Activated CD8-positive, alpha-beta memory T cell treated with anti-CD3 and anti-CD28 coated beads, Interleukin-2, amount 50 U/mL, for 24 hours (primary cell): ENCODE data around the gene CLBA1.

Experiments
- DNase-seq: peaks from one replicate; pipeline ENCODE4 v3.0.0-alpha.2; 2020; ENCODE audit errors: extremely low read depth

The CLBA1 gene

DNA sequence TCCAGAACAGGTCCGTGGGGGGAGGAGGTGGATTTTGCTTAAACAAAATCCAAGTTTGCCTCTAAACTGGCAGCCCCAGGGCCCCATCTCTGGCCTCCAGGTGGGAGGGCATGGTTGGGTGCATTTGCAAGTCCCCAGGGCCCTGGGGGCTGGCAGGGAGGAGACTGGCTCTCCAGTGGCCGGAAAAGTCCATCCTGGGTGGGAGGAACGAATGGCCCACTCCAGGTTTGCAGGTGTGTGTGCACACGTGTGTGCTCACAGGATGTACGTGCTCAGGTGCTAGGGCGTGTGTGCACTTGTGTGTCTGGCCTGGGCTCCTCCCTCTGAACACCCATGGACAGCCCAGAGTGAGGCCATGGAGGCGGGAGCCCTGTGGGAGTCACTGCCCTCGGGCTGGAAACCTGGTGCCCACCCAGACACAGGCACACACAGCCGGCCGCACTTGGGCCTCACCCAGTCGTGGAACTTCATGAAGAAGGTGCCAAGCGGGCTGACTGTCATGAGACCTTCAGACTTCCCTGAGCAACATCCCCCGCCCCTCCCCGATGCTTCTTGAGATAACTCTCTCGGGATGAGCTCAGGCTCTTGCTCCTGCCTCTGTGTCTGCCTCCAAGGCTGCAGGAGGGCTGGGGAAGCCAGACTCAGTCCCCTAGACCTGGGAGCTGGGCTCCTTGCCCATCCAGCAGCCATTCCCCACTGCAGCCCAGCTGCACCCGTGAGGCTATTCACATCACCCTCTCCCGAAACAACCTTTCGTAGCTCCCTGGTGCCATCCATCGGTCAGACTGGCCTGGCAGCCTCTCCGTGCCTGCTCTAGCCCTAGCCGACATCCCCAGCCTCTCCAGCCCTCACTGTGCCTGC, 16.8 kb upstream of the CLBA1 start:
- no peak for DNase-seq

- no peak for DNase-seq
These were observed 15.8 kb upstream of the CLBA1 start for GRCh38 chr14:104969741-104970230.

DNA sequence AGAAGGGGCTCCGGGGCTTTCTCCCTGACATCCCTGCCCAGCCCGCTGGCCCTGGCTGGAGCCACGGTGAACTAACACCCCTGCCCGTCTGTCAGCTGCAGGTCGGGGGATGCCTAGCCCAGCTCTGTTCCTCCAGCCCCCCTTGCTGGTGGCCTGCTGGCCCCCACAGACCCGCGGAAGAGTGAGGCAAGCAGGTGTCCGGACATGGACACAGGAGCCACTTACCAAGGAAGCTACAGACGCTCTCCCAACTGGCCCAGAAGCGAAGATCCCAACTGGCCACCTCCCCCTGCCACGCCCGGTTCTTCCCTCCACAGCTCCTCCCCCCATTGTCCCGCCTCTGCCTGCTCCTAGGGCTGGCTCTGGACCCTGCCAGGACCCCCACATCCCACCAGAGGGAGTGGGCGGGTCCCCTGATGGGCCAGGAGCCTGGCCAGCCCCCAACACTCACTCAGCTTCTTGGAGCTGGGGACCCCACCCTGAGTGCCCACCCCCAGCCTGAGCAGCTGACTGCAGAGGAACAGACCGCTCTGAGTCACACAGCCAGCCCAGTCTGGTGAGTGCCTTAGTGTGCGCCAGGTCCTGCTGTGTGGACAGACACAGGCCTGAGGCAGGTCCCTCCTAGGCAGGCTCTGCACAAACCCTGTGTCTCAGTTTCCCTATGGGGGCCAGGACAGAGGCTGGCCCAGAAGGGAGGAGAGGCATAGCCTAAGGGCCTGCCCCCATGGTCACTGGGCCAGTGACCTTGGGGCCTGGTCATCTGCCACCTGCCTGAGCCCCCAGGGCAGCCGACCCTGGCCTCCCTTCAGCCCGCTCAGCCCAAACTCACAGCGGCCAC, 15.1 kb upstream of the CLBA1 start:
- no peak for DNase-seq

DNA sequence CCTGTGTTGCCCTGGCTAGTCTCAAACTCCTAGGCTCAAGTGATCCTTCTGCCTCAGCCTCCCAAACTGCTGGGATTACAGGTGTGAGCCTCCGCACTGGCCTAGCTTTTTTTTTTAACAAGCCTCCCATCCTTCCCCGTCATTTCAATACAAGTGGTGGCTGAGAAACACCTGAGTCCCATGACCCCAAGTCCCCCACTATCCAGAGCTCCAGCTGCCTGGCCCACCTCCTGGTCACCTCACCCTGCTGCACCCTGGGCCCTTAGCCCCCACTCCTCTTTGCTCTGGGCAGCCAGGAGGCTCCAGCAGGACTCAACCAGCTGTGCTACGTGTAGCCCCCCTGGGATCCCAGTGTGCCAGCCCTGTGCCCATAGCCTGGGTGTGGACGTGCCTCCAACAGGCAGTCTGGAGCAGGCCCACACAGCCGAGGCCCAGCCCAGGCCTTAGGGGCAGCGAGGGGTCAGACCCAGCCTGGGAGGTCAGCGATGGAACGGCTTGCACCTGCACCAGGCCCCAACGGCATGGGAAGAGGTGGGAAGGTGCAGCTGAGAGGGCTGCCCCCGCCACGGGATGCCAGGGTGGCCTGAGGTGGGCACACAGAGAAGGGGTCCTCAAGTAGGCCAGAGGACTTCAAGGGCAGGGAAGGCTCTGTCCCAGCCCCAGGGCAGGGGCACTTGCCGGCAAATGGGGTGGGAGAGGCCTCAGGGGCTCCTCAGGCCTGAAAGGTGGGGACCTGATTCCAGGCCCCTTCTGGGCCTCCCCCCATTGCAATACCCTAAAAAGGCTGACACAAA, 13.9 kb upstream of the CLBA1 start:
- no peak for DNase-seq

- DNase-seq = no peak
These were observed 13.1 kb upstream of the CLBA1 start for GRCh38 chr14:104972301-104973134.

DNA sequence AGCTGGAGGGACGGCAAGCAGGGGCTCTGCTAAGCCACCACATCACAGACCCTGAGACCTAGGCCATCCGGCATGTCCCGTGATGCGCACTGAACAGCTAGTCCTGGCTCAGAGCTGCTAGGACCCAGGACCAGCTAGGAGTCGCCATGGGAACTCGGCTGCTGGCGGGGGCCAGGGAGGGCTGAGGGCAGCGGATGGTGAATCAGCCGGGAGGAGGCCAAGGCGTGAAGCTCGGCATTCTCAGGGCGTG, 12.5 kb upstream of the CLBA1 start:
- no peak for DNase-seq

DNA sequence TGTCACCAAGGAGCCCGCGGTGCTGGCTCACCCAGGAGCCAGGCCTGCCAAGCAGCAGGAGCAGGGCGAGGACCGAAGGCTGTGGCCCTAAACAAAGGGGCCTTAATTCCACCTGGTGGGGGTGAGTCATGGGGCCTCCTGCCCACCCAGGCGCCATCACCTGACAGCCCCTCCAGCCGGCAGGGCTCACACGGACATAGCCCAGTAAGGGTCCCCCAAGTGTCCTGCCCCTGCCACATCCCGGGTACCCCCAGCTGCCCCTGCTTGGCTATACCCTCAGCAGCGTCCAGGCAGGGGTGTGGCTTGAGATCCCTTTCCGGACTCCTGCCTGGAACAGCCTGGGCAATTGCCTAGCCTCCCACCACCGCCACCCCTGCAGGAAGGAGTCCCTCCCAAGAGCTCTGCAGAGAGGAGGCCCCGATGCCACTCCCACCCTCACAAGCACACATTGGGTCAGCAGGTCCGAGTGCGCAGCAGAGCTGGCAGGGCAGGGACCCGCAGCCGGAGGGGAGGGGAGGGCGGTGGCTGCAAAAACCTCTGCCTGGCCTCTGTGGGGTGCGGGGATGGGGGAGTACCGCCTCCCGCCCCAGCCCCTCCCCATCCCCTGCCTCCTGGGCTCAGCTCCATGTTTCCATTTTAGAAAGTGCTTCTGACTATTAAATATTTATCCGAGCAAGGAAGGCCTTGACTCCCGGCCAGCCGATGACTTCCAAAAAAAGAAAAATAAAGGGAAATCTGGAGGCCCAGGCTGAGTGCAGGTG, 12.0 kb upstream of the CLBA1 start:
- no peak for DNase-seq

DNA sequence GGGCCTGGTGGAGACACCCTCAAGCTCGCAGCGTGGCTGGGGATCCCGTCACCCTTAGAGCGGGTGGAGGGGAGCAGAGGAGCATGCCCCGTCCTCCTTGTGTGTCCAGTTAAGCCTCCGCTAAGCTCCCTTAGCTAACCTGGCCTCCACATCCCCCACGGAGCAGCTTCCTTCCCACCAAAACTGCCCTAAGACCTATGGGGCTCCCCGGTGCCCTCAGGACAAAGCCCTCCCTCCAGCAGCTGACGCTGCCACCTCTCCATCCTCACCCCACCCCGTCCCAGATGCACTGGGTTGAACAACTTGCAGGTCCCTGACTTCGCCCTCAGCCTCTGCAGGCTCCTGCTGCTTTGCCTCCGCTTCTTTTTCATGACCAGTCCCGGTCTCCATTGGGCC, 11.4 kb upstream of the CLBA1 start:
- DNase-seq = no peak

- DNase-seq = no peak
These were observed 10.8 kb upstream of the CLBA1 start for GRCh38 chr14:104974665-104975390.

GRCh38 chr14:104975481-104976197, 9.9 kb upstream of the CLBA1 start:
- DNase-seq = no peak

DNA sequence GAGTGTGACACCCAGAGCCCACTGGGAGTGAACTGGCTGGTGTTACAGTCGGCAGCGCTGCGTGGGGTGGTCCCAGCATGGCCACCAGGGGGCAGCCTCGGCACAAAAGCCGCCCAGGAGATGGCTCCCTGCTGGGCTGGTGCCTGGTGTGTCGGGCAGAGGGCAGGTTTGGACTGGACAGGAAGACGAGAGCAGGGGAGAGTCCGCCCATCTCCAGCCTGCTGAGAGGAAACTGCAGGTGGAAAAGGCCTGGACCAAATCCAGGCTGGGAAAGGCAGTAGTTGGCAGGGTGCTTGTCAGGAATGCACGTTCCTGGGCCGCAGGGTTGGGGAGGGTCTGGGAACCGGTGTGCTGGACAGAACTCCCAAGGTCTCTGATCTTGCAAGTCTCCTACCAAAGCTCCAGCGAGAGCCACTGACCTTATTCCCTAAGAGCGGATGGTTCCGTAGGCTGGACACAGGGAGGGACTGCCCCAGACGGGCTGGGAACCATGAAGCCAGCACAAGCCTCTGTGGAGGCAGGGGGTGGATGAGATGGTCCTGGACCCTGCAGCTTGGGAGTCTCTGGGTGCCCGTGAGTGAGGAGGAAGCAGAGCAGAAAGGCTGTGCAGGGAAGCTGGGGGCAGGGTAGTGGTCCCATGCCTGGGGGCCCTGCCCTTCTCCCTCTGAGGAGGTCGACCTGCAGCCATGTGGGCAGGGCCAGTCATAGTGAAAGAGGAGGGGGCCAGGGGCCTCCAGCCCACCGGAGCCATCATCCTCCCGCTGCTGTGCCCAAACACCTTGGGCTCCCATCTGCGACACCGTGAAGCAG, 9.2 kb upstream of the CLBA1 start:
- DNase-seq = peak; percentile 56

- no peak for DNase-seq
These were observed 8.4 kb upstream of the CLBA1 start for GRCh38 chr14:104977008-104977680.

- DNase-seq = no peak
These were observed 7.6 kb upstream of the CLBA1 start, which contains the start of gene AHNAK2 for GRCh38 chr14:104977681-104978653. Gene AHNAK2, minus strand, starts transcription at chr14:104978374. Its CDS starts 137 bp downstream, at chr14:104978237.

GRCh38 chr14:104978746-104979691, 6.6 kb upstream of the CLBA1 start:
- no peak for DNase-seq
